HepG2 (cell line): ENCODE results near the gene LEMD2. TPM values are rescaled to one million over a fixed set of nuclear protein-coding genes. Genes with fewer than 3 reads are reported as not detected.
A peak's percentile ranks its signal among the peaks of the same experiment; 100 is the strongest.

ENCODE experiments used
- AFF4 ChIP-seq: sonication (generic); formaldehyde crosslinking; IDR thresholded peaks from 2 replicates; pipeline ENCODE4 v1.4.0; 2020; ENCODE audit warnings: missing genetic modification reagents
- BATF2 ChIP-seq: sonication (generic); formaldehyde crosslinking; IDR thresholded peaks from 2 replicates; pipeline ENCODE4 v1.8.0; 2022; ENCODE audit warnings: mild to moderate bottlenecking, missing genetic modification reagents, moderate library complexity
- BORCS8-MEF2B ChIP-seq: sonication (generic); formaldehyde crosslinking; IDR thresholded peaks from 2 replicates; pipeline ENCODE4 v1.8.0; 2022; ENCODE audit warnings: mild to moderate bottlenecking, missing genetic modification reagents
- EEA1 ChIP-seq: sonication (generic); formaldehyde crosslinking; IDR thresholded peaks from 2 replicates; pipeline ENCODE4 v1.5.1; 2020; ENCODE audit warnings: mild to moderate bottlenecking, missing genetic modification reagents, borderline replicate concordance
- FOXP4 ChIP-seq: sonication (generic); formaldehyde crosslinking; IDR thresholded peaks from 2 replicates; pipeline ENCODE4 v1.4.0; 2020; ENCODE audit warnings: missing genetic modification reagents
- MAZ ChIP-seq, 2 experiments: sonication (generic) in 1 of 2; formaldehyde crosslinking in 1 of 2; IDR thresholded peaks; 2 replicates each; pipeline versions ENCODE4 v1.5.0 to v1.6.1; 2012 to 2020; ENCODE audit warnings: low read depth in 2 of 2, mild to moderate bottlenecking in 2 of 2, borderline replicate concordance in 1 of 2, improper control_type of control experiment in 1 of 2, low read length in 1 of 2, missing genetic modification reagents in 1 of 2, moderate library complexity in 1 of 2
- MED13 ChIP-seq: sonication (generic); formaldehyde crosslinking; IDR thresholded peaks from 2 replicates; pipeline ENCODE4 v1.5.0; 2020; ENCODE audit warnings: missing genetic modification reagents
- MXD3 ChIP-seq: IDR thresholded peaks from 2 replicates; pipeline ENCODE4 v1.6.1; 2016; ENCODE audit warnings: mild to moderate bottlenecking, missing biosample characterization, missing genetic modification reagents
- PBX2 ChIP-seq: IDR thresholded peaks from 2 replicates; pipeline ENCODE4 v1.6.1; 2016; ENCODE audit warnings: control low read depth
- PHF5A ChIP-seq: IDR thresholded peaks from one replicate; pipeline ENCODE4 v1.6.1; 2018; ENCODE audit warnings: low read depth, missing genetic modification reagents; ENCODE audit not compliant: unreplicated experiment
- RFX5 ChIP-seq: IDR thresholded peaks from 2 replicates; pipeline ENCODE4 v1.6.1; 2011; ENCODE audit warnings: low read depth, low read length, improper control_type of control experiment
- RNF2 ChIP-seq: fragments of 450-650 bp; conservative IDR thresholded peaks from 2 replicates; pipeline ENCODE4 v1.6.1; 2016; ENCODE audit warnings: low read depth
- TARDBP ChIP-seq: sonication (generic); formaldehyde crosslinking; IDR thresholded peaks from 2 replicates; pipeline ENCODE4 v1.8.0; 2022; ENCODE audit warnings: mild to moderate bottlenecking, missing genetic modification reagents
- ZBTB26 ChIP-seq: IDR thresholded peaks from 2 replicates; pipeline ENCODE4 v1.6.1; 2016; ENCODE audit warnings: missing compliant biosample characterization, missing genetic modification reagents, borderline replicate concordance
- ZNF263 ChIP-seq: sonication (generic); formaldehyde crosslinking; IDR thresholded peaks from 2 replicates; pipeline ENCODE4 v1.4.0; 2020; ENCODE audit warnings: missing genetic modification reagents
- ZNF274 ChIP-seq: sonication (generic); formaldehyde crosslinking; IDR thresholded peaks from 2 replicates; pipeline ENCODE4 v1.5.1; 2020; ENCODE audit warnings: mild to moderate bottlenecking, missing genetic modification reagents
- ZNF354B ChIP-seq: sonication (generic); formaldehyde crosslinking; IDR thresholded peaks from 2 replicates; pipeline ENCODE4 v1.8.0; 2022; ENCODE audit warnings: mild to moderate bottlenecking, missing genetic modification reagents
- ZNF605 ChIP-seq: sonication (generic); formaldehyde crosslinking; IDR thresholded peaks from 2 replicates; pipeline ENCODE4 v1.8.0; 2022; ENCODE audit warnings: mild to moderate bottlenecking, missing genetic modification reagents
- polyA plus RNA-seq, 8 experiments: library from polyadenylated mRNA; depleted of rRNA in 3 of 8; stranded (reverse) in 7 of 8; unstranded in 1 of 8; fragments of >200 nt; fragmentation: Illumina TruSeq in 4 of 8; extraction: Trizol in 4 of 8; gene quantifications; 2 replicates each; pipeline versions ENCODE4 v1.2.1 to v1.2.3, GENCODE V29; 2011 to 2016; ENCODE audit warnings: low read depth in 4 of 8, missing spikeins in 1 of 8, mixed read lengths in 1 of 8; ENCODE audit not compliant: insufficient read depth in 1 of 8
- total RNA-seq, 5 experiments: library from RNA; depleted of rRNA; stranded (reverse); fragments of >200 nt; fragmentation: Illumina TruSeq; extraction: Trizol; gene quantifications; 2 replicates each; pipeline ENCODE4 v1.2.3, GENCODE V29; 2016; ENCODE audit warnings: low read depth in 1 of 5

The LEMD2 gene
- total and polyA plus RNA-seq, 2 of the 13 experiments (the other 11 are each of a cell fraction or from before 2014, with no cell fraction given): 45.2 to 62.9 TPM

- TF ChIP-seq AFF4 (CRISPR knock-in tag): no peak
- TF ChIP-seq RNF2: no peak
- TF ChIP-seq BORCS8-MEF2B (CRISPR knock-in tag): 0 out of 2 replicates have a peak, but pooled peaks have one; percentile 34
- TF ChIP-seq ZNF274 (CRISPR knock-in tag): 0 out of 2 replicates have a peak, but pooled peaks have one; percentile 45
- peak; percentile 75; the same call in 1 of the 2 replicates for TF ChIP-seq MAZ (IDR thresholded peaks at IDR 0.05; ENCODE audit: borderline replicate concordance, low read depth, low read length)
- no peak for TF ChIP-seq MAZ (CRISPR knock-in tag; IDR thresholded peaks at IDR 0.05; ENCODE audit: low read depth)
- no peak for TF ChIP-seq BATF2 (CRISPR knock-in tag)
- peak; percentile 45; the same call in 1 of the 2 replicates for TF ChIP-seq MED13 (CRISPR knock-in tag)
- no peak for TF ChIP-seq RFX5
- peak; percentile 12; the same call in 1 of the 2 replicates for TF ChIP-seq ZNF263 (CRISPR knock-in tag)
- TF ChIP-seq ZNF605 (CRISPR knock-in tag): peak; percentile 83
- no peak for TF ChIP-seq FOXP4
- no peak for TF ChIP-seq PBX2 (CRISPR knock-in tag)
- no peak; the same call in 1 of the 2 replicates for TF ChIP-seq MXD3
- TF ChIP-seq ZNF354B (CRISPR knock-in tag): 0 out of 2 replicates have a peak, but pooled peaks have one; percentile 48
- peak; percentile 60; the same call in 1 of the 2 replicates for TF ChIP-seq ZBTB26
- TF ChIP-seq PHF5A (CRISPR knock-in tag): peak; percentile 67
- no peak; the same call in none of the 2 replicates for TF ChIP-seq EEA1 (CRISPR knock-in tag)
- TF ChIP-seq TARDBP (CRISPR knock-in tag): peak; percentile 63
Observed at GRCh38 chr6:33787954-33788693, 806 bp downstream of the LEMD2 start (continued).
